ENCODE results near the gene TRIP13.

DNA sequence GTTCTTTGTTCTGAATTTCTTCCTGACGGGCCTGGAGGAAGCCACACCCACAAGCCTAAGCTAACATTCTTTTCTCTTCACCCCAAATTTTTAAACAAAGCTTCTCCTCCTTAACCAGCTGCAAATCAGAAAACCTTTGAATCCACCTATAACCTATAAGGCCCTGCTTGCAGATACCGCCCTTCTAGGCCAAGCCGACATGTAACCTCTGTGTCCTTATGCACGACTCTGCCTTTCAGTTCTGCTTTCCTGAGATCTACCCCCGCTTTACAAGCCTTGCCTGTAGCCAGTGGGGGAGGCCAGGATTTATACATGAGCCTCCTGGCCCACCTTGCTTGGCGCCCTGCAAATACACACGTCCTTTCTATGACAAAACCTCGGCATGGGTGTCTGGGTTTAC, 19.4 kb upstream of the TRIP13 start:
- TF ChIP-seq EZH2 (IDR thresholded peaks at IDR 0.05) (no peak), POLR2AphosphoS5 (IDR thresholded peaks at IDR 0.05; ENCODE audit: borderline replicate concordance, low read depth, low read length) (no peak)
